Measurements from ENCODE around the gene TMEM18. TPM values are rescaled to one million over a fixed set of nuclear protein-coding genes. Genes with fewer than 3 reads are reported as not detected.

The TMEM18 gene
- total RNA-seq, 1 experiment from 2014 or later = 33.5 TPM

- Histone ChIP-seq H3K79me2 (ENCODE audit: insufficient read depth, low read length) (no peaks in the 10 kb centered on the region), H3K27ac (ENCODE audit: low read depth, low read length) (no peak overlapping the region), H3K4me2 (ENCODE audit: low read length) (no peak overlapping the region), H3K36me3 (ENCODE audit: control insufficient read depth in 1 of 2, insufficient read depth in 2 of 2, low read length in 2 of 2) (no peaks in the 10 kb centered on the region), H2AFZ (ENCODE audit: low read depth, low read length, poor library complexity, severe bottlenecking) (no peak overlapping the region), H4K20me1 (ENCODE audit: insufficient read depth) (no peaks in the 10 kb centered on the region), H3K4me3 (replicated peaks in 1 of 2; ENCODE audit: low read depth in 1 of 2, low read length in 2 of 2) (no peak overlapping the region), H3K27me3 (ENCODE audit: insufficient read depth, low read length) (0 out of 2 replicates have a peak, but pooled peaks cover 3% of the 10 kb centered on the region), H3K9me3 (ENCODE audit: control insufficient read depth in 1 of 2, insufficient read depth in 1 of 2, low read depth in 1 of 2, low read length in 2 of 2) (no peaks in the 10 kb centered on the region), H3K4me1 (ENCODE audit: control insufficient read depth in 1 of 2, insufficient read depth in 2 of 2, low read length in 2 of 2) (no peaks in the 10 kb centered on the region), H3K9me2 (ENCODE audit: insufficient read depth) (no peaks in the 10 kb centered on the region), H3K9ac (ENCODE audit: low read length) (no peak overlapping the region)
- DNase-seq (ENCODE audit: low read depth, low spot score) (no peak), ATAC-seq (no peak)
- RAD21 ChIA-PET (ENCODE audit: low non-redundant PET in 1 of 2, low total read pairs in 2 of 2, uncharacterized antibody in 2 of 2, unreplicated experiment in 2 of 2) = no interaction called here
- BruUV-seq (replicated peaks) = no TSS peak
- TF ChIP-seq MAX (IDR thresholded peaks at IDR 0.05) (no peak), ELF1 (IDR thresholded peaks at IDR 0.05; ENCODE audit: borderline replicate concordance, low read depth) (no peak), JUND (IDR thresholded peaks at IDR 0.05) (no peak), CEBPB (IDR thresholded peaks at IDR 0.05; ENCODE audit: low read depth) (no peak), ATF3 (IDR thresholded peaks at IDR 0.05) (no peak), CBX3 (IDR thresholded peaks at IDR 0.05; ENCODE audit: low read depth) (no peak), EZH2phosphoT487 (IDR thresholded peaks at IDR 0.05; ENCODE audit: borderline replicate concordance) (no peak), YY1 (IDR thresholded peaks at IDR 0.05; ENCODE audit: extremely low read depth, insufficient replicate concordance, low read depth, low read length) (no peak), POLR2AphosphoS5 (IDR thresholded peaks at IDR 0.05; ENCODE audit: low read depth, low read length) (no peak), ZBTB33 (IDR thresholded peaks at IDR 0.05; ENCODE audit: extremely low read depth, insufficient replicate concordance, low read length) (no peak), ZNF274 (IDR thresholded peaks at IDR 0.05; ENCODE audit: low read depth, low read length) (no peak), EGR1 (IDR thresholded peaks at IDR 0.05; ENCODE audit: low read depth) (no peak), REST (IDR thresholded peaks at IDR 0.05; ENCODE audit: low read depth) (no peak), RAD21 (IDR thresholded peaks at IDR 0.05; ENCODE audit: low read depth) (no peak), SRF (IDR thresholded peaks at IDR 0.05; ENCODE audit: low read depth) (no peak), TCF7L2 (IDR thresholded peaks at IDR 0.05; ENCODE audit: borderline replicate concordance, extremely low read depth, insufficient read depth, insufficient read length) (no peak), POLR2A (IDR thresholded peaks at IDR 0.05; ENCODE audit: borderline replicate concordance, extremely low read depth, insufficient read depth, insufficient read length) (no peak)
- CTCF ChIA-PET = interaction anchor here (1.3 kb wide), 1 partner anchor 16 kb away, joined by 3 read pairs; no protein-coding TSS in a partner anchor
- POLR2A ChIA-PET = no interaction called here
- intact Hi-C loops (cut with micrococcal nuclease) = no loop called here
These were observed 18.8 kb downstream of the TMEM18 start for GRCh38 chr2:658426-658825.

Data from HCT116 (cell line).